GM12864 (cell line): ENCODE data around the gene HRH3.

ENCODE experiments used
- DNase-seq: peaks from one replicate; pipeline ENCODE4 v3.0.0-alpha.2; 2011; ENCODE audit warnings: low read depth
- H3K4me3 ChIP-seq: 2 replicates; pipeline ENCODE4 v1.5.1; 2011; ENCODE audit warnings: mild to moderate bottlenecking, low read depth, low read length, control low read depth
- TF ChIP-seq, protein P1 (sequence below): IDR thresholded peaks from 2 replicates; pipeline ENCODE4 v1.5.1; 2011; ENCODE audit warnings: low read depth, mild to moderate bottlenecking, moderate library complexity, low read length, control low read depth, inconsistent platforms; ENCODE audit errors: missing control alignments

The HRH3 gene

GRCh38 chr20:62266340-62266739, 46.3 kb upstream of the HRH3 start:
- H3K4me3 ChIP-seq, result no peak overlapping the region
- TF ChIP-seq, protein P1, sequence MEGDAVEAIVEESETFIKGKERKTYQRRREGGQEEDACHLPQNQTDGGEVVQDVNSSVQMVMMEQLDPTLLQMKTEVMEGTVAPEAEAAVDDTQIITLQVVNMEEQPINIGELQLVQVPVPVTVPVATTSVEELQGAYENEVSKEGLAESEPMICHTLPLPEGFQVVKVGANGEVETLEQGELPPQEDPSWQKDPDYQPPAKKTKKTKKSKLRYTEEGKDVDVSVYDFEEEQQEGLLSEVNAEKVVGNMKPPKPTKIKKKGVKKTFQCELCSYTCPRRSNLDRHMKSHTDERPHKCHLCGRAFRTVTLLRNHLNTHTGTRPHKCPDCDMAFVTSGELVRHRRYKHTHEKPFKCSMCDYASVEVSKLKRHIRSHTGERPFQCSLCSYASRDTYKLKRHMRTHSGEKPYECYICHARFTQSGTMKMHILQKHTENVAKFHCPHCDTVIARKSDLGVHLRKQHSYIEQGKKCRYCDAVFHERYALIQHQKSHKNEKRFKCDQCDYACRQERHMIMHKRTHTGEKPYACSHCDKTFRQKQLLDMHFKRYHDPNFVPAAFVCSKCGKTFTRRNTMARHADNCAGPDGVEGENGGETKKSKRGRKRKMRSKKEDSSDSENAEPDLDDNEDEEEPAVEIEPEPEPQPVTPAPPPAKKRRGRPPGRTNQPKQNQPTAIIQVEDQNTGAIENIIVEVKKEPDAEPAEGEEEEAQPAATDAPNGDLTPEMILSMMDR, result no peak
- DNase-seq, result no peak

DNA sequence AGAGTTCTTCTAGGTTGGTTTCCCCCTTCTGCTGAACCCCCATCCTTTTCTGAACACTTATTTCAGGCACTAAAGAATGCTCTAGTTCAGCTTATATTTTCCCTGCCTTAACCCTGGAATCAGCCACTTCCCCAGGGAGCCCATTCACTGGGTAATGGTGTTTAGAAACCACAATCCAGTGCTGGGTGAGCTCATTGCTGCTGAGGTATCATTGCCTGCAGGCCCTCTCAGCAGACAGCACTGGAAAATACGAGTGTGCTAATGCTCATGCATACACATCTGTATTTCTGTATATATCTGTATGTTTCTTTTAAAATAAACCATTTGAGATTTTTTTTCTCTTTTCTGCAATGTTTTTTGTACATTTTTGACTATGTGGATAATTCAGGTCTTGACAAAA, 45.3 kb upstream of the HRH3 start:
- no peak for DNase-seq
- TF ChIP-seq, protein P1, result no peak
- H3K4me3 ChIP-seq, result no peak overlapping the region

GRCh38 chr20:62263396-62263795, 43.3 kb upstream of the HRH3 start:
- no peak for DNase-seq
- TF ChIP-seq, protein P1, result no peak
- H3K4me3 ChIP-seq, result no peak overlapping the region

DNA sequence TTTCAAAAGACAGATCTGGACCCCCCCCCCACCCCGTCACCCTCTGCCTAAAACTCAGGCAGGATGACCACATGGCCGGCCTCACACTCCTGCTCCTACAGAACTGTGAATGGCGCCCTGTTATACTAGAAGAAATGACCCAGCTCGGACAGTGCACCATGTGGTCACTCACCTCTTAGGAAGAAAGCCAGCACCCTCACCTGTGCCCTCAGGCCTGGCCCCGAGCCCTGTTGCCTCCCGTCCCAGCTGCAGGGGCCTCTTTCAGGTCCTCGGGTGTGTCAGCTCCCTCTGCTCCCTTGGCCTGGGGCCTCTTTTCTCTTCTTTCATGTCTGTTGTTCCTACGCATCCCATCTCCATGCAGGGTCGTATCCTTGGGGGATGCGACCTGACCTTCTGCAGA, 42.0 kb upstream of the HRH3 start:
- TF ChIP-seq, protein P1, result no peak
- DNase-seq, result no peak
- no peak overlapping the region for H3K4me3 ChIP-seq

- no peak overlapping the region for H3K4me3 ChIP-seq
- DNase-seq, result no peak
- TF ChIP-seq, protein P1, result no peak
These were observed 39.2 kb upstream of the HRH3 start for GRCh38 chr20:62259294-62259565.

- DNase-seq, result no peak
- TF ChIP-seq, protein P1, result no peak
- no peak overlapping the region for H3K4me3 ChIP-seq
These were observed 38.6 kb upstream of the HRH3 start for GRCh38 chr20:62258499-62259293.

GRCh38 chr20:62255976-62256375, 35.9 kb upstream of the HRH3 start:
- DNase-seq, result no peak
- H3K4me3 ChIP-seq, result no peak overlapping the region
- TF ChIP-seq, protein P1, result no peak
